22Rv1 (cell line): Measurements from ENCODE around the gene KIF26B.

Experiments used
- CTCF ChIP-seq: fragments of 450-650 bp; IDR thresholded peaks from 2 replicates; pipeline ENCODE4 v1.5.1; 2017; ENCODE audit warnings: mild to moderate bottlenecking
- ZFX ChIP-seq: fragments of 450-650 bp; IDR thresholded peaks from 2 replicates; pipeline ENCODE4 v1.6.1; 2017; ENCODE audit warnings: antibody characterized with exemption, borderline replicate concordance

GRCh38 chr1:245537992-245538391, 383.2 kb downstream of the KIF26B start:
- TF ChIP-seq CTCF (no peak), ZFX (no peak)
